A673 (cell line): ENCODE measurements around the gene CKAP2L.

Experiments
- EZH2 ChIP-seq: fragments of 200-600 bp; sonication (generic); IDR thresholded peaks from 2 replicates; pipeline ENCODE4 v1.6.1; 2017; ENCODE audit warnings: borderline replicate concordance, low read depth, mild to moderate bottlenecking, mixed read lengths, antibody characterized with exemption, low read length; ENCODE audit not compliant: poor library complexity, severe bottlenecking
- TF ChIP-seq, protein P1 (sequence below): fragments of 300-800, 200-600 bp; sonication (generic); conservative IDR thresholded peaks from 2 replicates; pipeline ENCODE4 v1.5.1; 2017; ENCODE audit warnings: low read depth, mild to moderate bottlenecking, antibody characterized with exemption, low read length, moderate library complexity, mixed read lengths

DNA sequence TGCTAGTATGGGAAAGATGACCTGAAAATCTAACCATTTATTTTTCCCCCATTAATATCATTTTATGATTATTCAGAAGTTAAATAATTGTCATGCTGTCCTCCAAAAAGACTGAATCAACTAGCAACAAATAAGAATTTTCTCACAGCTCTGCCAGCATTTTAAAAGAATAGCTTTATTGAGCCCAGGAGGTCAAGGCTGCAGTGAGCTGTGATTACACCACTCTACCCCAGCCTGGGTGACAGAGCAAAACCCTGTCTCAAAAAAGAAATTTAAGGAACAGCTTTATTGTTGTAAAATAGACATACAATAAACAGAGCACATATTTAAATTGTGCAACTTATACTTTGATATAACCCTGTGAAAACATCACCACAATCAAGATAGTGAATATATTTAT is 44.7 kb upstream of the CKAP2L start:
- TF ChIP-seq, protein P1, sequence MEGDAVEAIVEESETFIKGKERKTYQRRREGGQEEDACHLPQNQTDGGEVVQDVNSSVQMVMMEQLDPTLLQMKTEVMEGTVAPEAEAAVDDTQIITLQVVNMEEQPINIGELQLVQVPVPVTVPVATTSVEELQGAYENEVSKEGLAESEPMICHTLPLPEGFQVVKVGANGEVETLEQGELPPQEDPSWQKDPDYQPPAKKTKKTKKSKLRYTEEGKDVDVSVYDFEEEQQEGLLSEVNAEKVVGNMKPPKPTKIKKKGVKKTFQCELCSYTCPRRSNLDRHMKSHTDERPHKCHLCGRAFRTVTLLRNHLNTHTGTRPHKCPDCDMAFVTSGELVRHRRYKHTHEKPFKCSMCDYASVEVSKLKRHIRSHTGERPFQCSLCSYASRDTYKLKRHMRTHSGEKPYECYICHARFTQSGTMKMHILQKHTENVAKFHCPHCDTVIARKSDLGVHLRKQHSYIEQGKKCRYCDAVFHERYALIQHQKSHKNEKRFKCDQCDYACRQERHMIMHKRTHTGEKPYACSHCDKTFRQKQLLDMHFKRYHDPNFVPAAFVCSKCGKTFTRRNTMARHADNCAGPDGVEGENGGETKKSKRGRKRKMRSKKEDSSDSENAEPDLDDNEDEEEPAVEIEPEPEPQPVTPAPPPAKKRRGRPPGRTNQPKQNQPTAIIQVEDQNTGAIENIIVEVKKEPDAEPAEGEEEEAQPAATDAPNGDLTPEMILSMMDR = no peak
- TF ChIP-seq EZH2 = no peak
